Thyroid gland (tissue), 4 donors: Measurements from ENCODE around the gene MXRA5. TPM values are rescaled to one million over a fixed set of nuclear protein-coding genes. Genes with fewer than 3 reads are reported as not detected.

Experiments
- DNase-seq, 2 donors: peaks; one replicate each; pipeline ENCODE4 v3.0.0-alpha.2; 2019
- H3K27ac ChIP-seq, 3 donors: fragments of 200-600 bp; sonication (generic); 1 replicate in 2 of 3; 2 replicates in 1 of 3; pipeline ENCODE4 v1.5.1; 2016 to 2019; ENCODE audit warnings: mild to moderate bottlenecking in 1 of 3, moderate library complexity in 1 of 3
- H3K27me3 ChIP-seq: fragments of 200-600 bp; sonication (generic); one replicate; pipeline ENCODE4 v1.5.1; 2019
- H3K36me3 ChIP-seq, 2 donors: fragments of 200-600 bp; sonication (generic); one replicate each; pipeline ENCODE4 v1.5.1; 2016 to 2019
- H3K4me1 ChIP-seq, 2 donors: fragments of 200-600 bp; sonication (generic); one replicate each; pipeline ENCODE4 v1.5.1; 2017 to 2019
- H3K4me3 ChIP-seq, 3 donors: fragments of 200-600 bp; sonication (generic); replicated peaks in 1 of 3; 1 replicate in 2 of 3; 2 replicates in 1 of 3; pipeline ENCODE4 v1.5.1; 2016; ENCODE audit warnings: mild to moderate bottlenecking in 1 of 3
- H3K9me3 ChIP-seq: fragments of 200-600 bp; sonication (generic); one replicate; pipeline ENCODE4 v1.5.1; 2017
- CTCF ChIP-seq, 6 experiments: fragments of 200-600 bp in 3 of 6; fragments of 450-650 bp in 3 of 6; sonication (generic) in 3 of 6; IDR thresholded peaks; one replicate each; pipeline ENCODE4 v1.5.1; 2016 to 2019; ENCODE audit warnings: antibody characterized with exemption in 6 of 6, mild to moderate bottlenecking in 2 of 6, inconsistent platforms in 1 of 6, moderate library complexity in 1 of 6
- POLR2A ChIP-seq, 2 donors: fragments of 450-650 bp; IDR thresholded peaks; one replicate each; pipeline ENCODE4 v1.6.1; 2017; ENCODE audit warnings: antibody characterized with exemption in 2 of 2, mild to moderate bottlenecking in 2 of 2, moderate library complexity in 1 of 2
- WGBS, 2 donors: methylation state at CpG; one replicate each; pipeline ENCODE4 v1.1.5; 2017; 5-methylcytosine and 5-hydroxymethylcytosine counted together
- intact Hi-C: fragments of 100-400 bp; cut with DNase I; formaldehyde crosslinking; loops from one replicate; pipeline ENCODE4 v1.15.1; 2023
- total RNA-seq, 4 donors: library from RNA; depleted of rRNA; stranded (reverse); fragments of >200 nt; gene quantifications; one replicate each; pipeline ENCODE4 v1.2.3, GENCODE V29; 2016

Gene MXRA5
- total RNA-seq, 4 donors from 2014 or later: 31.0 to 52.8 (median 50.4) TPM

DNA sequence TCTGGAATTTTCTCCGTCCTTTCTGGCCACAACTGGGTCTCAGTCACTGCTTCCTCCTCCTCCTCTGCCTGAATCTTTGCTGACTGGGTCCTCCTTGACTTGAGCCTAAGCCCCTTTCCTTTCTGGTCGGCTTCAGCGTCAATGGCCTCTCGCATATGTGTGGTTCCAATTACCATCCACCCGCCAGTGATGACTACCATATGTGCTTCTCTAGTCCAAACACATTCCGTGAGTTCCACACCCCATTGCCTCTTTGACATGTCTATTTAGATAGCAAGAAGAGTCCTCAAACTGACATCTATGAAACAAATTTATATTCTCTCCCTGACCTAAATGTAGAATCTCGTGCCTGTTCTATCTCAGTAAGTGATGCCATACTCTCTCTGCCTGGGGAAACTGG lies 19.8 kb downstream of the MXRA5 start:
- no peak overlapping the region for H3K27ac ChIP-seq
- intact Hi-C loops: no loop called here
- no peaks in the 10 kb centered on the region for H3K27me3 ChIP-seq
- no peaks in the 10 kb centered on the region for H3K4me1 ChIP-seq
- H3K4me3 ChIP-seq: no peak overlapping the region
- no peaks in the 10 kb centered on the region for H3K9me3 ChIP-seq
- 76 to 83% methylated on average over 7 of the region's 7 CpGs for WGBS, 2 donors
- TF ChIP-seq CTCF (IDR thresholded peaks at IDR 0.05) (no peak), POLR2A (IDR thresholded peaks at IDR 0.05) (no peak)
- H3K36me3 ChIP-seq: peaks cover 5 to 7% of the 10 kb centered on the region in 2 donors
- DNase-seq: no peak

- Histone ChIP-seq H3K4me1 (no peaks in the 10 kb centered on the region), H3K4me3 (no peak overlapping the region), H3K36me3 (peaks cover 7 to 13% of the 10 kb centered on the region in 2 donors), H3K27me3 (no peaks in the 10 kb centered on the region), H3K9me3 (no peaks in the 10 kb centered on the region), H3K27ac (no peak overlapping the region)
- DNase-seq: no peak
- WGBS, 2 donors: 83 to 88% methylated on average over 7 of the region's 7 CpGs
- intact Hi-C loops: no loop called here
- TF ChIP-seq POLR2A (IDR thresholded peaks at IDR 0.05) (no peak), CTCF (IDR thresholded peaks at IDR 0.05) (no peak)
These were observed 25.9 kb downstream of the MXRA5 start for GRCh38 chrX:3320471-3321046.

GRCh38 chrX:3317191-3317718 lies 29.2 kb downstream of the MXRA5 start:
- Histone ChIP-seq H3K36me3 (peaks cover 0 to 8% of the 10 kb centered on the region in 2 donors), H3K27me3 (no peaks in the 10 kb centered on the region), H3K4me3 (no peak overlapping the region), H3K9me3 (no peaks in the 10 kb centered on the region), H3K27ac (no peak overlapping the region), H3K4me1 (no peaks in the 10 kb centered on the region)
- no peak for DNase-seq
- TF ChIP-seq POLR2A (IDR thresholded peaks at IDR 0.05) (no peak), CTCF (IDR thresholded peaks at IDR 0.05) (no peak)
- intact Hi-C loops: no loop called here
- 87 to 94% methylated on average over 28 to 30 of the region's 47 CpGs for WGBS, 2 donors

DNA sequence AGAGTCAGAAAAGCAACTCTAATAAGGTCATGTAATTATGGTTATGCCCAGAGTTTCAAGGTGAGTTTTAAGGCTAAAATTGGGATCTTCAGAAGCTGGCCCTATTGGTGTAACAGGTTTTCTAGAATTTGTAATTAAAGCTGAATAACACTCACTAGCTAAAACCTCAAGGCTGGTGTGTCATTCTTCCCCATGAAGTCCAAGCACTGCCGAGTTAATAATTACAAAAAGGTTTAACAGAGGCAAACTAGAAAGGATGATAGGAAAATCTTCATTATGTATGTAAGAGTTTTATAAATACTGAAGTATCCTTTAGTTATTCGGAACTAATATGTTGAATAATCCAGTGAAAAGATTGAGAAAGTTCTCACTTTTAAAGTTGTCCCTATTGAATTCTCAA lies 34.3 kb downstream of the MXRA5 start:
- DNase-seq: no peak
- 96 to 97% methylated on average over 2 of the region's 2 CpGs for WGBS, 2 donors
- Histone ChIP-seq H3K9me3 (no peaks in the 10 kb centered on the region), H3K4me1 (no peaks in the 10 kb centered on the region), H3K27me3 (no peaks in the 10 kb centered on the region), H3K27ac (no peak overlapping the region), H3K36me3 (peaks cover 10 to 20% of the 10 kb centered on the region in 2 donors), H3K4me3 (no peak overlapping the region)
- intact Hi-C loops: no loop called here
- TF ChIP-seq POLR2A (IDR thresholded peaks at IDR 0.05): no peak

DNA sequence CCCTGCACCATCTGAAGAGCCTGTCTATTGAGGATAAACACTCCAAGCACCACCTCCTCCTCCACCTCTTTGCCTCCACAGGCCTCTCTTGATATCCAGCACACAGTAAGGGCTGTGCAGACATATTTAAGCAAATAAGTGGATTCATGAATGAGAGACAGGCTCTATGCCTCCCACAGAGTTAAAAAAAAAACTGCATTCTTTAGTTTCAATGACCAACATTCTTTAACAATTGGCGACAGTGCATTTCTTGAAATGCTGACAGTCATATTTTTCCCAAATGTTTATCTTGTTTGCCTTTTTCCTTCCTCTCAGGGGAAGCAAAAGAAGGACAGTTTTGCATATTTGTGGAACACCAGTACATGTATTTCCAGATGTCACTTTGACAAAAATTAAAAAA lies 38.6 kb downstream of the MXRA5 start:
- peaks cover 10 to 14% of the 10 kb centered on the region in 2 donors for H3K36me3 ChIP-seq
- TF ChIP-seq POLR2A (IDR thresholded peaks at IDR 0.05) (no peak), CTCF (IDR thresholded peaks at IDR 0.05) (no peak)
- H3K9me3 ChIP-seq: no peaks in the 10 kb centered on the region
- no peak overlapping the region for H3K27ac ChIP-seq
- H3K4me3 ChIP-seq: no peak overlapping the region
- intact Hi-C loops: no loop called here
- 71 to 86% methylated on average over 1 of the region's 1 CpG for WGBS, 2 donors
- DNase-seq: no peak
- H3K4me1 ChIP-seq: no peaks in the 10 kb centered on the region
- no peaks in the 10 kb centered on the region for H3K27me3 ChIP-seq
